GM21381 (cell line): ENCODE data around the gene CLPX.
A peak's percentile ranks its signal among the peaks of the same experiment; 100 is the strongest.
"Not testable (repeated sequence)": the region's sequence is repeated elsewhere in the genome, so short reads cannot be mapped to it uniquely, and the experiment has no call there.

Experiments used
- ATAC-seq: cut with Tn5 transposase; IDR thresholded peaks from one replicate; pipeline ENCODE4 v1.9.1; 2021; ENCODE audit warnings: mild to moderate bottlenecking, moderate library complexity; ENCODE audit not compliant: unreplicated experiment

The CLPX gene

DNA sequence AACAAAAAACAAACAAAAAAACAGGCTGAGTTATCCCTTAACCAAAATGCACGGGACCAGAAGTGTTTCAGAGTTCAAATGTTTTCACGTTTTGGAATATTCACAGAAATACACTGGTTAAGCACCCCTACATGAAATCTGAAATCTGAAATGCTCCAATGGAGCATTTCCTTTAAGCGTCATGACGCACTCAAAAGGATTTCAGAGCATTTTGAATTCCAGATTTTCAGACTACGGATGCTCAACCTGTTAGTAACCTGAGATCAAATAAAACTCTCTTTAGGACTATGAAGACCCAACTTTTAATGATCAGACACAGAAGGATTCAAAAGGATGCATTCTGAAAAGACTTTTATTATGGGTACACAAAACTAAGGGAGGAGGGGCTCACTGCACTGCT, 9.6 kb downstream of the CLPX start:
- ATAC-seq = no peak

DNA sequence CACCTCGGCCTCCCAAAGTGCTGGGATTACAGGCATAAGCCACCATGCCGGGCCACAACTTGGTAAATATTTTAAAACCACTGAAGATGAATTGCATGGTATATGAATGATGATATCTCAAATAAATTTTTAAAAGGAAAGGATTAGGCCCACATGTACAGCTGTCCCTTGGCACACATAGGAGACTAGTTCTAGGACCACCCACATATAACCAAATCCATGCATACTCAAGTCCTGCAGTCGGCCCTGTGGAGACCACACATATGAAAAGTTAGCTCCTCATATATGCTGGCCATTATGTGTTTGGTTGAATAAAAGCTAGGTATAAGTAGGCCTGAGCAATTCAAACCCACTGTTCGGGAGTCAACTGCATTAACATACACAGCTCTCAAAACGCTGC, 10.6 kb downstream of the CLPX start:
- ATAC-seq = no peak

DNA sequence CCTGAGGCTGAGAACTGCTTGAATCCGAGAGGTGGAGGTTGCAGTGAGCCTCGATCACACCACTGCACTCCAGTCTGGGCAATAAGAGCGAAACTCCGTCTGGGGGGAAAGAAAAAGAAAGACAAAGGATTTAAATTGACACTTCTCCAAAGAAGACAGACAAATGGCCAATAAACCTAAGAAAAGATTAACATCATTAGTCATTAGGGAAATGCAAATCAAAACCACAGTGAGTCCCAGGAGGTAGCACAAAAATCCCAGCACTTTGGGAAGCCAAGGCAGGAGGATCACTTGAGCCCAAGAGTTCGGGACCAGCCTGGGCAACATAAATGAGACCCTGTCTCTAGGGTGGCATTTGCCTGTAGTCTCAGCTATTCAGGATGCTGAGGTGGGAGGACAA, 12.6 kb downstream of the CLPX start:
- no peak for ATAC-seq

DNA sequence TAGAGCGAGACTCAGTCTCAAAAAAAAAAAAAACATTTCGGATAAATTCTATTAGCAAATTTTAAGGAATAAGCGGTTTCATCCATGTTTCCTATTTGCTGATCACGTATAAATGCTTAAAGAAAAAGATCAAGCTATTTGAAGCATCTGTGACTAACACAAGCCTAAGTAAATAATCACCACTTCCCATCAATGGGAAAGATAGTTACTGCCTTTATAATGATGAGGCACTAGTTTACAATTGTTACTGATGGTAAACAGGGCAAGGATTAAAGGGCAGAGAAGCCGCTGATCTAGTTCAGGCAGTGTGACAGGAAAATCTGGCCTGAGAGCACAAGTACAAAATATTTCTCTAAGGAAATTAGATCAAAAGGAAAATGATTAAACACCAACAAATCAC, 13.7 kb downstream of the CLPX start:
- no peak for ATAC-seq

DNA sequence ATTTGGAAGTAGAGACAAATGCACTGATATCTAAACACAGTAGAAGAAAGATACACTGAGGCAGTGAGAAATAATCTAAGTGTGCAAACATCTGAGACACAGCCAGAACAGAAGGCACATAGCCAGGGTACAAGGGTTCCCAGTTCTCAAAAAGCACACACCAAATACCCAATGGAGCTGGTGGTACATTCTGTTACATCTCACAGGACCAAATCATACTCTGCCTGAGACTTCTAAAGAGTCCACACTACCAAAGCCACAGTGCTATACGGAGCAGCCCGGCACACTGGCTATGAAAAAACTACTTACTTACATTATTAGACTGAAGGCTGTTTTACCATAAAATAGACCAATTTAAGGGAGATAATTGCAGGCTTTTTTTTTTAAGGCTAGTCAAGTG, 19.3 kb downstream of the CLPX start:
- ATAC-seq = no peak

DNA sequence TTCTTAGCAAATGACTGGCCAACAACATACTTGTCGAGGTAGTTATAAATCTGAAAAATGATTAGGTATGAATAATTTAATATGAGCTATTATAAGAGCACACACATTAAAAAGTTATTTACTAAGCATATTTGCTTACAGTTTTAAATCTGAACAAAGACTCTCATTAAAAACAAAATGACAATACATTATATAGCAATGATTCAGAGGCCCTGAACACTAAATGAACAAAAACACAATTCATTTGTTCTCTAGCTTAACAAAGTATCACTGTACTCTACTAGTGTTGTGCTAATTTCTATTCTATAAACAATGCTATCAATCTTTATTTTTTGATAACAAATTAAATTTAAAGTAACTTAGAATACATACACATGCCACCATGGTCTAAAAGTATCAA, 21.0 kb downstream of the CLPX start:
- no peak for ATAC-seq

DNA sequence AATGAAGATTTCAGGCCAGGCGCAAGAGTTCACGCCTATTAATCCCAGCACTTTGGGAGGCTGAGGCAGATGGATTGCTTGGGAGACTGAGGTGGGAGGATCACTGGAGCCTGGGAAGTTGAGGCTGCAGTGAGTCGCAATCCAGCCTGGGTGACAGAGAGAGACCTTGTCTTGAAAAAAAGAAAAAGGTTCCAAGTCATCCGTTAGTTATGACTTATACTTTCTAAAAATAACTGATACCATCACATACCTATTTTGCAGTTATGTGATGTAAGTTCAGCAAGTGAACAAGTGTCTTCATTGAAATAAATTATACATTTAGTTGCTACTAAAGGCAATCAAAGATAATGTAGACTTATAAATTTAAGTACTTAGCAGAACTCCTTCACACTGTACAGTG, 22.1 kb downstream of the CLPX start:
- no peak for ATAC-seq

DNA sequence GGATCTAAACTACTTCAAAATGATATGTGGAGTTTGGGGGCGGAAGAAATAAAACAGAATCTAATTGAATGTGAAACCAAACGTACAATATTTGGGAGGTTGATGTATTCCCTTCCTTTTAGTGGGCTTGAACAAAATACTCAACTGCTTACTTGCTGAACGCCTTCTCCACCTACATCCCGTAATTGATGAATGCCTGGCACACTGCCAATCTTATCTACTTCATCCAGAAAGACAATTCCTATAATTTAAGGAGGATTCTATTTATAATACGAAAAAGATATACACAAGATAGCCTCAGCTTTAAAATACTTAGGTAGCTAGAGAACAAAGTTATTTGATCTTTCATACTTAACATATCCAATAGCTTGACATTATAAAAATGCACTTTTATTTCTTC, 28.4 kb downstream of the CLPX start:
- no peak for ATAC-seq

DNA sequence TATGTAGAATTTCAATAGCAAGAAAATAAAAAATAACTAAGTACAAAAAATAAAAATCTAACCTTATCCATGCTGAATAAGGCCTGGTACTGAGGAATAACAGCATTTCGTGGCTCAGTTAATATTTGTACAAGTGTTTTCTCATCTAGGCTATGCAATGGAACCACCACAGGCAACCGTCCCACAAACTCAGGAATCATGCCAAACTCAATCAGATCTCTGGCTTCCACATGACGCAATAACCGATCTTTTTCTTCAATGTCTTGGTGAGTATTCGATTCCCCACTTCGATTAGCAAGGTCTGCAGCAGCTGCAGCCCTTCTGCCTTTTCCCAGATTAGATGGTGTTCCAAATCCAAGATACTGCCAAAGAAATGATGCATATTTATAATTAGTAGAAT, 30.4 kb downstream of the CLPX start:
- ATAC-seq = no peak

DNA sequence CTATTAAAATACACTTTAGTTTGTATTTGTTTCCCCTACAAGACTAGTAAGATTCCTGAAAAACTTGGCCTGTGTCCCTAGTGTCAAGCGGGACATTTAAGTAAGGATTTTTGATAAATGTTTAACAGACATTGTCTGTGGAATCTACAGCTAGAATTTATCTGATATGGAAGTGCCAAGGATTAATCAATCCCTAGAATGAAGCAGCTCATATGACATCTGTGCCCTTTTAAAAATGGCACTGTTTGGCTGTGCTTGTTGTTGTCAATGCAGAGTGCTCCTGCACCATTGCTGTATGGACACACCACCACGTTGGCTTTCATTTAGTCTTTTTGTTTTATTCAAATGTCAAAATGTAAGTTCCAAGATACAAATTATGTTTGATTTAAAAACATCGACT, 37.2 kb downstream of the CLPX start:
- ATAC-seq = no peak

DNA sequence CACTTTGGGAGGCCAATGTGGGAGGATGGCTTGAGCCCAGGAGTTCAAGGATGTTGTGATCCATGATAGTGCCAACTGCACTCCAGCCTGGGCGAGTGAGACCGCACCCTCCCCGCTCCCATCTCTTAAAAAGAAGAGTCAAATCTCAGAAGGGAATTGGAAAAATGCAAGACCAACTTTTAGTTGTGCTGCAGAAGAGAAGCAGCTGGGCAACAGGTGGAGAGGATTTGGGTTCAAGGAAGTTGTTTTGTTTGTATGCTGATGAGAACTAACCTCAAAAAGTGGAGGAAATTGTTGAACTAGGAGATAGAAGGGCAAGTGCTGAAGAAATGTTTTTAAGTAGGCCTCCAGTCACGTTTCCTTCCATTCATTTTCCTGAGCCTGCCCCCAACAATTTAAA, 38.7 kb downstream of the CLPX start:
- no peak for ATAC-seq

DNA sequence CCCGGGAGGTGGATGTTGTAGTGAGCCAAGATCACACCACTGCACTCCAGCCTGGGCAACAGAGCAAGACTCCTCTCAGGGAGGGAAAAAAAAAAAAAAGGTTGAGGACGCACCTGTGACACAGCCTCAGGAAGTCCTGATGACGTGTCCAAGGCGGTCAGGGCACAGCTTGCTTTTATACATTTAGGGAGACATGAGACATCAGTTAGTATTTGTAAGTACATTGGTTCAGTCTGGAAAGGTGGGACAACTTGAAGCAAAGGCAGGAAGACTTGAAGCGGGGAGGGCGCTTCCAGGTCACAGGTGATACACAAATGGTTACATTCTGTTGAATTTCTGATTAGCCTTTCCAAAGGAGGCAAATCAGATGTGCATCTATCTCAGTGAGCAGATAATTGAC, 46.5 kb downstream of the CLPX start:
- ATAC-seq = not testable (repeated sequence)

DNA sequence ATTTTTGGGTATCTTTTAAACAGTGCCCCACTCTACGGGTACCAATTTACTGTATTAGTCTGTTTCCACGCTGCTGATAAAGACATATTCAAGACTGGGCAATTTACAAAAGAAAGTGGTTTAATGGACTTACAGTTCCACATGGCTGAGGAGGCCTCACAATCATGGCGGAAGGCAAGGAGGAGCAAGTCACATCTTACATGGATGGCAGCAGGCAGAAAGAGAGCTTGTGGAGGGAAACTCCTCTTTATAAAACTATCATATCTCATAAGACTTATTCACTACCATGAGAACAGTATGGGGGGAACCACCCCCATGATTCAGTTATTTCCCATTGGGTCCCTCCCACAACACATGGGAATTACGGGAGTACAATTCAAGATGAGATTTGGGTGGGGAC, 47.2 kb downstream of the CLPX start:
- not testable (repeated sequence) for ATAC-seq

DNA sequence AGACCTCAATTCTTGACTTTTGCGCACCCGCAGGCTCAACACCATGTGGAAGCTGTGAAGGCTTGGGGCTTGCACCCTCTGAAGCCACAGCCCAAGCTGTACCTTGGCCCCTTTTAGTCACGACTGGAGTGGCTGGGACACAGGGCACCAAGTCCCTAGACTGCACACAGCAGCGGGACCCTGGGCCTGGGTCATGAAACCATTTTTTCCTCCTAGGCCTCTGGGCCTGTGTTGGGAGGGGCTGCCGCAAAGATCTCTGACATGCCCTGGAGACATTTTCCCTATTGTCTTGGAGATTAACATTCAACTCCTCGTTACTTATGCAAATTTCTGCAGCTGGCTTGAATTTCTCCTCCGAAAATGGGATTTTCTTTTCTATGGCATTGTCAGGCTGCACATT, 48.1 kb downstream of the CLPX start:
- not testable (repeated sequence) for ATAC-seq

DNA sequence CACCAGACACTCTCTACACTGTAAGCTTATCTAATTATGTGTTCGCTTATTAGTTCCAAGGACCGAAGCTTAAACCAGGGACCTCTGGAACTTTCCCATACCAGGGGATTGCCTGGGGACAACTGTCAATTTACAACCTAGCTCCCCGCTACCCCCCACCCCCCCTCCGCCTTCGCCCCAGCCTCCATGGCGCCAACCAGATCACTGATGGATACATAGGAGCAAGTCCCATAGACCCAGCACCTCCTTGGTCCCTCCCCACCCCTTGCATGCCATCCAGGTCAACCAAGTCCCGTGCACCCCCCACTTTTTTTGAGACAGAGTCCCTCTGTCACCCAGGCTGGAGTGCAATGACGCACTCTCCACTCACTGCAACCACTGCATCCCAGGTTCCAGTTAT, 50.6 kb downstream of the CLPX start:
- ATAC-seq = no peak

DNA sequence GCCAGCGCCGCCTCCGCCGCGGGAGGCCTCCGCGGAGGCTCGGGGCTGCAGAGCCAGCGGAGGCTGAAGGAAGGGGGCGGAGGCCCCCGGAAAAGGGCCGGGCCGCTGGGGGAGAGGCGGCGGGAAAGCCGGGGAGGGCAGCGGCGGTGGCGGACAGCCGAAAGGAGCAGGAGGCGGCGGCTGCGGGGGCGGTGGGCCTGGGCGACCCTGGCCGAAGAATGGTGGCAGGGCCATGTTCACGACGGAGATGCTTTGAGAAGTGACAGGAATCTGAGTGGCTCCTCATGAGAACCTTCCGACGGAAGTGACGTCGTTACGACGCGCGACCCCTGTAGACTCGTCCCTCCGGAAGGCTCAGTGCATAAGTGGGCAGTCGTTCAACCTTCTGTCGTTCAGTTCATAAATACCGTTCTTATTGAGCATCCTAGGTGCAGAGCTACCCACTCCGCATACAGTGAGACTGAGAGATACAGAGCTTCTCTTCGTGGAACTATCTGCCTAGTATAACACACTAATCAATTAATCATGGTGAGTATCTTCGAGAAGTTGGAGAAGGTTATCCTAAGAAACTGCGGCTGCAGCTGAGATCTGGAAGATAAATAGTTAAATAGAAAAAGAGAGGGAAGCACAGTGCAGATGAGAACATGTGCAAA, 51.5 kb downstream of the CLPX start, which contains the start of gene PDCD7:
Gene PDCD7 (minus strand): TSS at position 261 of the 653 bp plus-strand sequence. CDS start 27 bp downstream, at position 234.
- ATAC-seq = peak; percentile 84

DNA sequence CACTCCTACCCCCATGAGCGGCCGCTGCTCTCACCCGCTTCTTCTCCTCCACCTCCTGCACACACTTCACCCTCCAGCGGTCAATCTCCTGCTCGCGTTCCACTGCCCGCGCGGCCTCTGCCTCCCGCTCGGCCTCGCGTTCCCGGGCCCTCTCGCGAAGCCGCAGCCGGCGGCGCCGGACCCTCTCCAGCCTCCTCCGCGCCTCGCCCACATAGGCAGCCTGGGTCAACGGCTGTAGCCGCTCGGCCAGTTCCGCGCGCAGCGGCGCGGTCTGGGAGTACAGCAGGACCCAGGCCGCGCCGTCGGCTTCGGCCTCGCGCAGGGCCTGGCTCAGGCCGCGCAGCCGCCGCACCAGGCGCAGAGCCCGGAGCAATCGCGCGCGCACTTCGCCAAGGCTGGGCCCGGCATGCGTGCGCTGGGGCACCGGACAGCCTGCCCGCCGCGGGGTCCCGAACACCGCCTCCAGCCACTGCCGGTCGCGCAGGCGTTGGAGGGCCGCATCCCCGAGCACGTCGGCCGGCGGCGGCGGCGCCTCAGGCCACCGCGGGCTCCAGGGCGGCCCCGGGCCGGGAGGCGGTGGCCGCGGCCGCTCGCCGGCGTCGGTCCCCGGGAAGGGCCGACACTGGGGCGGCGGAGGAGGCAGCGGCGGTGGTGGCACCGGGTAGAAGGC, 52.1 kb downstream of the CLPX start:
- ATAC-seq = peak; percentile 36

DNA sequence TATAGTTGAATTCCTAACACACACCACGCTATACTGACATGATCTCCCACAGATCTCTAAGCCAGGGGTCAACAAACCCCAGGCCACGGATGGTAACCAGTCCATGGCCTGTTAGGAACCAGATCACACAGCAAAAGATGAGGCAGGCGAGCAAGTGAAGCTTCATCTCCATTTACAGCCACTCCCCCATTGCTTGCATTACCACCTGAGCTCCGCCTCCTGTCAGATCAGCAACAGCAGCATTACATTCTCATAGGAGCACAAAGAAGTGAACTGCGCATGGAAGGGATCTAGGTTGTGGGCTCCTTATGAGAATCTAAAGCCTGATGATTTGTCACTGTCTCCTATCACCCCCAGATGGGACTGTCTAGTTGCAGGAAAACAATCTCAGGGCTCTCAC, 54.2 kb downstream of the CLPX start:
- ATAC-seq = no peak

DNA sequence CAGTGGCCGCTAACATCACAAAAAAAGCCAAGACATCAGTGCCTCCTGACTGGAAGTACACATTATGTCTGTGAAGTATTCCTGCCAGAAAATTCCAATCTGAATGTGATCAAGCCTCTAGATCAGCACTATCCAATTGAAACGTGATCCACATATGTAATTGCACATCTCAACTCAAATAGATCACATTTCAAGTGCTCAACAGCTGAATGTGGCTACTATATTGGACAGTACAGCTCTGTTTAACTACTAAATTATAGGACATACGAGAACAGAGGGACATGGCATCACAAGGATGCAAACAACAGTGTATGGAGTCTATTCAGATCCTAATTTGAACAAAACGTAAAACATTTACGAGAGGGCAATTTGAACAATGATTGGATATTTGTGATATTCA, 69.6 kb downstream of the CLPX start:
- no peak for ATAC-seq

DNA sequence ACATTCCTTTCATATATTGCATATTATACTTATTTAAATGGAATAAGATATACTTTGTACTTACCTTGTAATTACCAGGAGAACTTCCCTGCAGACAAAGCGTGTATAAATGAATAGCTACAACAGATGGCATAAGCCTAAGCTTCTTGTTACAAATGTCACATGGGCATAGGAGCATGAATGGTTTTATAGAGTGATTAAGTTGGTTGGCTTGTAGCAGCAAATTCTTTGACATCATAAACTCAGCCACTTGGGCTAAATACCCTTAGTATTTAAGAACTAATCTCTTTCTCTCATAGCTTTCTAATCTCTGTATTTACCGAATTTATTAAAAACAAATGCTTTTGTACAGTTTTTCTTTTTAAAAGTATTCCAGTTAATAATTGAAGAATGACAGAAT, 70.1 kb downstream of the CLPX start, which contains the start of gene UBAP1L:
Gene UBAP1L (minus strand): TSS at position 115 of the 400 bp plus-strand sequence. CDS start 8,985 bp downstream, outside the sequence.
- ATAC-seq = no peak

DNA sequence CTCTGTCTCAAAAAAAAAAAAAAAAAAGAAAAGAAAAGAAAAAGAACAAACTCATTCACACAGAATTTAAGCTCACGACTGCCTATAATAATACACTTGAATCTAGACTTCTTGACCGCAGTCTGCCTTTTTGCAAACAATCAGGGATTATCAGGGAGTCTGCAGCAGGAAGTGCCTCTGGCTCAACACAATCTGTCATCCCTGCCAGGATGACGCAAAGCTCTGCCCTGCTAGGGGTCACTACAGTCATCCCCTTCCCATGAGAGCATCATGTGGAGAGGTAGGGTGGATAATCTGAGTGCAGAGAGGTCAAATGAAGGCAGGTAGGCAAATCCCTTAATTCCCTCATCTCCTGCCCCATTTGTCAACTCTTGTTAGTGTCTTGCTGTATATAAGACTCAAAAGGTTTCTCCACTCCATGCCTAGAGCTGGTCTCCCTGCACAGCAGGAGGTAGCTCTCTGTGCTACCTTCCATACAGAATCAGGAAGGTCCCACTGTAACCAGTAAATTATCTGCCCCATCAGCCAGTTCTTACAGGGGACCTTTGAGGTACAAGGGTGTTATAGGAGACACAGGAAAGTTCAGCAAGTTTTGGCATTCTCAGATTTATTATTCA, 74.4 kb downstream of the CLPX start:
- ATAC-seq = no peak

DNA sequence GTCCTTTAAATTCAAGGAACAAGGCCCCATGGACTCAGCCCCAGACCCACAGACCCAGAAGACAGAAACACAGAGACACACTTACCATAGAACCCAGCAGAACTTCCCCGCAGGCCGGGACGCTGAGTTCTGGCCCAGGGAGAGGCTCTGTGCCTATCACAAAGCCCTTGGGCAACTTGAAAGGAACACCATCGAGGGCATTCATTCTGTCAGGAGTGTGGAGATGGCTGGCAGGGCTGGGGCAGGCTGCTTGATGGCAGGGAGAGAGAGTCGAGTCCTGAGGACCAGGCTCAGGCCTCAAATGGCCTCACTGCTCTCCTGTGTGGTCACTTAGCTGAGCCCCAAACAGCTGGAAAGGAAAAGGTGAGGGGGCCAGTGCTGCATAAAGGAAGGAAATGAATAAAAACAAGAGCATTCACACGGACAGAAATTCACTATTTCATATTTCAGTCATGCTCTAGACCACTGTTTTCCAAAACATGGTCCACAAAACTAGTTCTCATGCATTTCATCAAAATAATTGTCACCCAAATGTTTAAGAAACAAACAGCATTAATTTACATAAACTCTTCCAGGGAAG, 79.0 kb downstream of the CLPX start:
- no peak for ATAC-seq
